Measurements from ENCODE around the gene OR8G1.

DNA sequence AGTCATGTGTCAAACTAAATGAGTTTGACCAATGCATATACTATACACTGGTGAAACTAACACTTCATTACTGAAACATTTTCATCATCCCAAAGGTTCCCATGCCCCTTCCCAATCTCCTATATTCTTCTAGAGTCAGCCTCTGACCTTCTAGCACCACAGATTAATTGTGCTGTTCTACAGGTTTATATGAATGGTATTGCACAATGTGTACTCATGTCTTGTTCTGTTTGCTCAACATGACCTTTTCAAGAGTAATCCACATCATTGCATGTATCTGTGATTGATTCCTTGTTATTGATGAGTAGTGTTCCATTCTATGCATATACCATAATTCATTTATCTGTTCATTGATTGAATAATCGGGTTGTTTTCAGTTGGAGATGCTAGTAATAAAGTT, 7.5 kb upstream of the OR8G1 start:
- TF ChIP-seq, protein P1, sequence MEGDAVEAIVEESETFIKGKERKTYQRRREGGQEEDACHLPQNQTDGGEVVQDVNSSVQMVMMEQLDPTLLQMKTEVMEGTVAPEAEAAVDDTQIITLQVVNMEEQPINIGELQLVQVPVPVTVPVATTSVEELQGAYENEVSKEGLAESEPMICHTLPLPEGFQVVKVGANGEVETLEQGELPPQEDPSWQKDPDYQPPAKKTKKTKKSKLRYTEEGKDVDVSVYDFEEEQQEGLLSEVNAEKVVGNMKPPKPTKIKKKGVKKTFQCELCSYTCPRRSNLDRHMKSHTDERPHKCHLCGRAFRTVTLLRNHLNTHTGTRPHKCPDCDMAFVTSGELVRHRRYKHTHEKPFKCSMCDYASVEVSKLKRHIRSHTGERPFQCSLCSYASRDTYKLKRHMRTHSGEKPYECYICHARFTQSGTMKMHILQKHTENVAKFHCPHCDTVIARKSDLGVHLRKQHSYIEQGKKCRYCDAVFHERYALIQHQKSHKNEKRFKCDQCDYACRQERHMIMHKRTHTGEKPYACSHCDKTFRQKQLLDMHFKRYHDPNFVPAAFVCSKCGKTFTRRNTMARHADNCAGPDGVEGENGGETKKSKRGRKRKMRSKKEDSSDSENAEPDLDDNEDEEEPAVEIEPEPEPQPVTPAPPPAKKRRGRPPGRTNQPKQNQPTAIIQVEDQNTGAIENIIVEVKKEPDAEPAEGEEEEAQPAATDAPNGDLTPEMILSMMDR (IDR thresholded peaks at IDR 0.05) = no peak
- TF ChIP-seq POLR2A (IDR thresholded peaks at IDR 0.05; ENCODE audit: low read depth) = no peak

Data from esophagus muscularis mucosa (tissue), 3 donors.